GM18520 (cell line): ENCODE data around the gene RAPGEF2.
A peak's percentile ranks its signal among the peaks of the same experiment; 100 is the strongest.
"Not testable (repeated sequence)": the region's sequence is repeated elsewhere in the genome, so short reads cannot be mapped to it uniquely, and the experiment has no call there.

Source experiments
- ATAC-seq: cut with Tn5 transposase; IDR thresholded peaks from one replicate; pipeline ENCODE4 v1.9.1; 2021; ENCODE audit not compliant: unreplicated experiment

RAPGEF2 gene

GRCh38 chr4:159158083-159158617 lies 55.3 kb downstream of the RAPGEF2 start:
- ATAC-seq: no peak

DNA sequence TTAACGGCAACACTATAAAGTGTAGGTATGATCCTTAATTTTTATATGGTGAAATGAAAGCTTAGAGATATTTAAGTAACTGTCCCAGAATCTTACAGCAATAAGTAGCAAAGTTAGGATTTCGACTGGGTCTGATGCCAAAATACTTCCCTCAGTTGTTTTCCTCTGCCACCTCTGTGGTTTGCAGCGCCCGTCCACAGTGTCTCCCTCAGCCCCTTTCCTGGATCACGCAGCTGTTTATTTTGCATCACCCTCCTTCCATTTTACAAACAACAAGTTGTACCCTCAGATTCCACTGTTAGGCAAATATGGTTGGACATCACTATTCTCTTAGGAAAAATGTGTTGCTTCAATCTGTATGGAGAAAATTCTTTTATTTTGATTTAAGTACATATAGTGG lies 56.1 kb downstream of the RAPGEF2 start:
- ATAC-seq: no peak

- no peak for ATAC-seq
Observed at GRCh38 chr4:159159611-159160010, 56.7 kb downstream of the RAPGEF2 start.

GRCh38 chr4:159160242-159160641 lies 57.4 kb downstream of the RAPGEF2 start:
- ATAC-seq: no peak

DNA sequence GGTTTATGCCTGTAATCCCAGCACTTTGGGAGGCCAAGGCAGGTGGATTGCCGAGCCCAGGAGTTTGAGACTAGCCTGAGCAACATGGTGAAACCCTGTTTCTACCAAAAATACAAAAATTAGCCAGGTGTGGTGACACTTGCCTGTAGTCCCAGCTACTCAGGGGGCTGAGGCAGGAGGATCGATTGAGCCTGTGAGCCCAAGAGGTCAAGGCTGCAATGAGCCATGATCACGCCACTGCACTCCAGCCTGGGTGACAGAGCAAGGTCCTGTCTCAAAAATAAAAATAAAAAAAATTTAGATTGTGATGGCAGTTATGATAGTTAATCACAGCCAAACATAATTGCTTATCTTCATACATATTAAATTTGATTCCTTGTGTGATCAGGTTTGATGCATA lies 58.6 kb downstream of the RAPGEF2 start:
- not testable (repeated sequence) for ATAC-seq

DNA sequence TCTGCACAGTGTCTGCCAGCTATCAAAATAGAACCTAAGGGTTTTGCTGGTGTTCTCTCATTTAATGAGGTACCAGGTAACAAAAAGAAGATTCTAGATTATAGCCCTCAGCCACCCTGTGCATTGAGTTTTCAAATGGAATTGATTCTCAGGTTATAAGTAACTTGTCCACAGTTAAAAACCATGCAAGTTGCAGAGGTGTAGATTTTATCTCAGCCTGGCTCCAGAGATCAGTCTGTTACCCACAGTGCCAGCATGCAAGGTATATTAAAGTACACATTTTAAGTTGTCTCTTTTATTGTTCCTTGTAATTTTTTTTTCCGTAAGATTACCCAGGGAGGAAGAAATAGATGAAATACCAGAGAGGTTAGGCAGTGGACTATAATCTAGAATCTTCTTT lies 59.7 kb downstream of the RAPGEF2 start:
- ATAC-seq: no peak

DNA sequence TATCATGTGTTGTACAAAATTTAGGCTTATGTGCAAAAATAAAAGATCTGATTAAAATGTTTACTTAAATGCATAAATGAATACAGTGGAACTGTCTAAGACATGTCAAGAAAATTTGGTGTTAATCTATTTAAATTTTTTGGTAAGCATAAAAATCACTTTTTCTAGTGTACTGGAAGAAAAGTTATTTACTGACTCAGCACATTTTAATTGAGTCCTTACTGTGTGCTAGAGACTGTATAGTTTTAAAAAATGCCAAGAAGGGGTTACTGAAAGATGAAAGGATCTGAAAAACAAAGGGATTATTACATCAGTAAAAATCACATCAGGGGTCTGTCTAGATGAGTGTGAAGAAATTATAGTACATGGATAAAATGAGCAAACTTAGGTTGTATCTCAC lies 60.6 kb downstream of the RAPGEF2 start:
- no peak for ATAC-seq

- ATAC-seq: peak; percentile 49
Observed at GRCh38 chr4:159169404-159170302, 66.8 kb downstream of the RAPGEF2 start.

- ATAC-seq: no peak
Observed at GRCh38 chr4:159171287-159171686, 68.4 kb downstream of the RAPGEF2 start.

- ATAC-seq: no peak
Observed at GRCh38 chr4:159173886-159174285, 71.0 kb downstream of the RAPGEF2 start.

- no peak for ATAC-seq
Observed at GRCh38 chr4:159174645-159175084, 71.8 kb downstream of the RAPGEF2 start.

GRCh38 chr4:159175085-159175988 lies 72.5 kb downstream of the RAPGEF2 start:
- peak; percentile 53 for ATAC-seq

DNA sequence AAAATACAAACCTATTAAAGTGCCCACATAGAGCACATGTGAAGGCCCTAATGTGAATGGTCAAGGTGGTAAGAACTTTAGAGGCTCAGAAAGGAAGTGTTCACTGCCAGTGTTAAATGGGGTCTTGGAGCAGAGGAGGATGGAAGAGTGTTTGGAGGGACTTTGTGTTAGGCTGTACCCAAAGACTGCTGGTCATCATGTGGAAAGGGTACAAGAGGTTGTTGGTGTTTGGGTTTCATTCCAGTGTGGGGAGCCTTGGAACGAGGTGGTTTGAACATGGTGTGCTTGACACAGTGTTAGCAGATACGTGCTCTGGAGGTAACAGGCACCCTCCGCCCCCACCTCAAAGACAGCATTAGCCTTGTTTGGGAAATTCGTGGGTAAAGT lies 73.1 kb downstream of the RAPGEF2 start:
- no peak for ATAC-seq

- peak; percentile 40 for ATAC-seq
Observed at GRCh38 chr4:159177265-159178150, 74.6 kb downstream of the RAPGEF2 start.

DNA sequence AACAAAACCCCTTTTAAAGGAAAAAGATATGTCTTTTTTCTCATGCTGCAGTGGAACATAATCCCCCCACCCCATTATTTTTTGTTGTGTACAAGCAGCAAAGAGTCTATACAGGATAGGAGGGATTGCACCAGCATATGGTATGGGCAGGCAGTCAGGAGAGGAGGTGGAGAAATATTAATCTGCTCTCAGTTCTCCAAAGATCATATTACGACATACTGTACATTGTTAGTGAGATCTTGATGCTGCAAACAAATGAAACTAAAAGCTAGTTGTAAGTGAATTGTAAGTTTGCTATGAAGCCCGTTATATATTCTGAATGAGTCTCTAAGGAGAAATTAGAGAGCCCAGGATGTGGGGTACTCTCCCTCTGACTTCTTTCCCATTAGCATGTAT lies 75.3 kb downstream of the RAPGEF2 start:
- ATAC-seq: no peak

DNA sequence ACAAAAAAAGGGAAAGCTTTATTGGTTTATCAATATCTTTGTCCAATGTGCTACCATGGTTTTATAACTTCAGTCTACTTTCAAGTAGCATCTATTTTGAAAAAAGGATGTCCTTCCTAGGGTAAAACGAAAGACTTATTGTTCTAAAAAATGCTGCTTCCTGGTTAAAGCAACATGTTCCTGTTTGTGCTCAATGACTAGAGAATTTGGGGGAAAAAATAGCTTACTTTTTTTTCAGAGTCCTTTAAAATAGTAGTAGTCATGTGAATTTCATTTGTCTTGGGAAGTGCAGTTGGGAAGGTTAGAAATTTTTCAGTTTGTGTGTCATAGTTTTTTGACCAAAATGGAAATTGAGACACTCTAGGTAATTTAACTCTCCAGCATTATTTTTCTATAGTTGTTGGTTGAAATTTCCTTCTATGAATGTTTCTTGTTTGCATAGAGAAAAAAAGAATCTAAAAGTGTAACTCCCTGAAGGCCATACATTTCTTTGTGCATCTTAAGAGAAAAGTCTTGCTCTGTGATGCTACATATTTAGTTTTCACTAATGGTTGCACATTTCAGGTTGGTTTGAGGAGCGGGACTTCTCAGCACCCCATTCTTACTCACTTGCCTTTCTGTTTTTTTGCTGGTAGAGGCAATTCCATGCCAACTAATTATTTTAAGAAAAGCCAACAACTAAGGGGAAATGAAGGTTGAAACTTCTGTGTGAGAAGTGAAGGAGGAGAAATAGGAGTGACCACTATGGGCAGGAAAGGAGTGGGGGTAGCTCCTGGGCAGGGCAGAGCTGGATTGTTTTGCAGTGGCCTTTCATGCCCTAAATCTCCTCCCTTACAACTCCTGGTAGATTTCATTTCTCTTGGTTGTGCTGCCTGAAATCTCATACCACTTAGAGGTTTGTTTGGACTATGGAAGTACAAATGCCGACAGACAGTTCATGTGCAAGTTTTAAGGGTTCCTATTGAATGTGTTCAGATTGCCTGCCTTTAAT lies 76.4 kb downstream of the RAPGEF2 start:
- no peak for ATAC-seq

GRCh38 chr4:159183885-159184605 lies 81.2 kb downstream of the RAPGEF2 start:
- not testable (repeated sequence) for ATAC-seq

- peak; percentile 47 for ATAC-seq
Observed at GRCh38 chr4:159185591-159186023, 82.7 kb downstream of the RAPGEF2 start.

GRCh38 chr4:159188646-159189045 lies 85.8 kb downstream of the RAPGEF2 start:
- ATAC-seq: no peak
